C4-2B (cell line): ENCODE measurements around the gene DYRK1A.

Source experiments
- H3K27ac ChIP-seq: fragments of 450-650 bp; 2 replicates; pipeline ENCODE4 v1.5.1; 2017
- ZFX ChIP-seq: fragments of 450-650 bp; IDR thresholded peaks from 2 replicates; pipeline ENCODE4 v1.6.1; 2017
- TF ChIP-seq, protein P1 (sequence below): fragments of 450-650 bp; conservative IDR thresholded peaks from 2 replicates; pipeline ENCODE4 v1.5.1; 2017; ENCODE audit warnings: mild to moderate bottlenecking

DYRK1A gene

DNA sequence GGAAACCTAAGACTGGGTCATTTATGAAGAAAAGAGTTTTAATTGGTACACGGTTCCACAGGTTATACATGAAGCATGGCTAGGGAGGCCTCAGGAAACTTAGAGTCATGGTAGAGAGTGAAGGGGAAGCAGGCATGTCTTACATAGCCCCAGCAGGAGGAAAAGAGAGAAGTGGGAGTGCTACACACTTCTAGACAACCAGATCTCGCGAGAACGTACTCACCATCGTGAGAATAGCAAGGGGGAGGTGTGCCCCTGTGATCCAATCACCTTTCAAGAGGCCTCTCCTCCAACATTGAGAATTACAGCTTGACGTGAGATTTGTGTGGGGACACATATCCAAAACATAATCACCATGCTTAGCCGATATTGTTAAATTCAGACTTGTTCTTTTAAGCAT lies 62.8 kb downstream of the DYRK1A start:
- H3K27ac ChIP-seq: no peak overlapping the region
- TF ChIP-seq ZFX: no peak
- TF ChIP-seq, protein P1, sequence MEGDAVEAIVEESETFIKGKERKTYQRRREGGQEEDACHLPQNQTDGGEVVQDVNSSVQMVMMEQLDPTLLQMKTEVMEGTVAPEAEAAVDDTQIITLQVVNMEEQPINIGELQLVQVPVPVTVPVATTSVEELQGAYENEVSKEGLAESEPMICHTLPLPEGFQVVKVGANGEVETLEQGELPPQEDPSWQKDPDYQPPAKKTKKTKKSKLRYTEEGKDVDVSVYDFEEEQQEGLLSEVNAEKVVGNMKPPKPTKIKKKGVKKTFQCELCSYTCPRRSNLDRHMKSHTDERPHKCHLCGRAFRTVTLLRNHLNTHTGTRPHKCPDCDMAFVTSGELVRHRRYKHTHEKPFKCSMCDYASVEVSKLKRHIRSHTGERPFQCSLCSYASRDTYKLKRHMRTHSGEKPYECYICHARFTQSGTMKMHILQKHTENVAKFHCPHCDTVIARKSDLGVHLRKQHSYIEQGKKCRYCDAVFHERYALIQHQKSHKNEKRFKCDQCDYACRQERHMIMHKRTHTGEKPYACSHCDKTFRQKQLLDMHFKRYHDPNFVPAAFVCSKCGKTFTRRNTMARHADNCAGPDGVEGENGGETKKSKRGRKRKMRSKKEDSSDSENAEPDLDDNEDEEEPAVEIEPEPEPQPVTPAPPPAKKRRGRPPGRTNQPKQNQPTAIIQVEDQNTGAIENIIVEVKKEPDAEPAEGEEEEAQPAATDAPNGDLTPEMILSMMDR: no peak

DNA sequence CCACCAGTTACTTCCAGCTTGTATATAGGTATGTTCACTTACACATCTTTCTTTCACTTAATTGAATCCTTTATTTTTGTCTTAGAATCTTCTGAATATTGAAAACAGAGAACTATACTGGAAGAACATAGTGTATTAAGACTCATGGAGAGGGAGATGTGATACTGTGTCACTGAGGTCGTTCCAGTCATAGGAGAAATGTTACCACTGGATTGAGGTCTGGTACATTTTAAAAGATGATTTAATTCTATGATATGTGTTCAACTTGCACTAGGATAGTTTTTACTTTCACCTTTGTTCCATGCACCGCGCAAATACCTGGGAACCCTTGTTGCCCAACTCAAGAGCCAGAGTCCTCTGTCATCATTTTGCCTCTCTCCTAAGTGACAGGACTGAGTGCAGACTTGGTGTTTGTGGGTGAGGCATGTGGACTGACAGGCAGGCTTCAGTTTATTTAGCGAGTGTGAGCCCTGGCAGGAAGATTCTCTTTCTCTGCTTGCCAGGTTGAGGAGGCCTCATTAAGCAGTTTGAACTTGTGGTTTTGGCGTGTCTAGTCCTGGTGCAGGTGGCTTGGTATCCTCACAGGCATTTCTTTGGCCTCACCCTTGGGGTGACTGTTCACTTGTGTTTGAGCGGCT lies 63.7 kb downstream of the DYRK1A start:
- no peak for TF ChIP-seq ZFX
- TF ChIP-seq, protein P1: no peak
- H3K27ac ChIP-seq: no peak overlapping the region

DNA sequence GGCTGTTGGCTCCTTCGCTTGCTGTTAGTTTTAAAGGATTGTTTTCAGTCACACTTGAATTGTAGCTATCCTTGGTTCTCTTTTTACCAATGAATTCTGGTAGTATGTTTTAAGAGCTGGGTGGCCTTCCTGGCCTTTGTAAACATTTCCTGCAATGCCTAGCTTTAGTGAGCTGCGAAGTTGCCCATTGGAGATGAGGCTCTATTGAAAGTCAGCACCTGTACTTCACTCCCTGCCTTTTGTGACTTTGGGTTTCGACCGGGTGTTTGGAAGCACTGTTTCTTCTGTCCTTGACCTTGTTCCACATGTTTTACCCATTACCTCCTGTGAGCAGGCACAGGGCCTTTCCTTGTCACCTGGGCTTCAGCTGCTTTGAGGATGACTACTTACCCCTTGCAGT lies 64.7 kb downstream of the DYRK1A start:
- no peak overlapping the region for H3K27ac ChIP-seq
- no peak for TF ChIP-seq ZFX
- TF ChIP-seq, protein P1: no peak

DNA sequence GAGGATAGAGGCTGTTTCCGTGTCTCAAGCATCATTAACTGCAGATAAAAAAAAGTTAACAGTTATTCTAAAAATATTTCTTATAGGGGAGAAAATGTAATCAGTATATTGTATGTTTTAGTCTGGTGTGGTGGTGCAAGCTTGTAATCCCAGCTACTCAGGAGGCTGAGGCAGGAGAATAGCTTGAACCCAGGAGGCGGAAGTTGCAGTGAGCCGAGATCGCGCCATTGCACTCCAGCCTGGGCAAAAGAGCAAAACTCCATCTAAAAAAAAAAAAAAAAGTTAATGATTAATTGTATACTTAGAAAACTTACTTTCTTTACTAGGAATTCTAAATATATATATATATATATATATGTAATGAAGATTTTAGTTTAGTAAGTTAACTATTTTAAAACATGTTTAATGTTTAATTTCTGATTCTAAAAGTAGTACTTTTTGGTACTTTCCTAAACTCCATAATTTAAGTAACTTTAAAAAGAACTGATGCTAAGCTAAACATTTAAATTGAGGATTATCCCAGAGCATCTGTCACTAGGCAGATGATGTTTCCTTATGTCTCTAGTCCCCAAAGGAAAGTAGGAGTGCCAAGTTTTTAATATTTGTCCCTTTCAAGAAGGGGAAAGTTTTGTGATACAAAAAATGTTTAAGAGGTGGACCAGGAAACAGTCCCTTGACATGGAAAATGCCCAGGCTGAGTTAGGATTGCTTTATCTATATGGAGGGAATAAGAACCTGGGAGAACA lies 66.3 kb downstream of the DYRK1A start:
- TF ChIP-seq, protein P1: no peak
- TF ChIP-seq ZFX: no peak
- no peak overlapping the region for H3K27ac ChIP-seq

DNA sequence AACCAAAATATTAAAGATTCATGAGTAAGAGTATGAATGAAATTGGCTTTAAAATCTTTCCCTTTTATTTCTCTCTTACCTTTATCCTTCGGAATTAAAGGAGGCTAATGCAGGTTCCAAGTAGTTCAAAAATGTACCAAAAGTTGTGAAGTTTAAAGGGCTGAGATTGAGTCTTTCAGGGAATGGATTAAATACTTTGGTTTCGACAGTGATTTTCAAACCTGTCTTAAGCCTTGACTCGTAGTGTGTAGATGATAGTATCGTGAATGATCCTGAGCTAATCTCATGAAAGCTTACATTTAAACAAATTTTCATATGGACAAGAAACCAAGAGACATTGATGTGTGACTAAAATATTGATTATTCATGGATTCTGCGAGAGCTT lies 66.9 kb downstream of the DYRK1A start:
- TF ChIP-seq, protein P1: no peak
- no peak for TF ChIP-seq ZFX
- H3K27ac ChIP-seq: no peak overlapping the region

DNA sequence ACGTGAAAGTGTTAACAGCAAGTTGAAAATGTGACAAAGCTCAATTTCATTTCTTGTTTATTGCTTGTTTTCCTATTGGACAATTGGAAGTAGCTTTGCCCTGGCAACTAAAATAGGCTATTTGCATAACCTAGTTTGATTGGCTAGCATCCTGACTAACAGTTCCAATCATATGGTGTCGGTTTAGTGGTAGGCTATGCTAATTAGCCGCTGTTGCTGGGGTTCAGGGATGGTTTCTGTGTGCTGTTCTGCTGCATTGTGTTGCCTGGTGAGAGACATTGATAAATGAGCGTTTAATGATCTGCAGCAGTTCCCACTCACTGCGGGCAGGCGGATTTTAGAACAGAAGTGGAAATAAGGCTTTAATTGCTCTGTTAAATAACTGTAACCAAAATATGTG lies 68.5 kb downstream of the DYRK1A start:
- no peak overlapping the region; the same call in 1 of the 2 replicates for H3K27ac ChIP-seq
- TF ChIP-seq ZFX: no peak
- TF ChIP-seq, protein P1: no peak

DNA sequence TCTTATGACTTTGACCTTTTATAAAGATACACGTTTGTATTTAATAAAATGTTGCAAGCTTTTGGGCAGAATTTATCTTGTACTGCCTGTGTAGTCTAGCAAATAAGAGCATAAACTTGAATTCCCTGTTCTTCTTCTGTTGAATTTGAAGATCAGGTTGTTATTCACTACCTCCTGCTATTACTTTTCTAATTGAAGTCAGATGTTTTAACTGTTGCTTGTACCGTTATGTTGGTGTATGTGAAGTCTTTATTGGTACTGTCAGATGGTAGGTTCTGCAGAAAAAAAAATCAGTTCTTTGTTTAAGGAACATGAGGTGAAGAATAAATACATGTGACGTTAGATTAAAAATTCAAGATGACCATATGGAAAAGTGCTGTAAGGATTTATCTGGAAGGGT lies 69.1 kb downstream of the DYRK1A start:
- no peak overlapping the region for H3K27ac ChIP-seq
- TF ChIP-seq, protein P1: no peak
- TF ChIP-seq ZFX: no peak
